SK-N-SH treated with all-trans-retinoic acid at 6 μM for 48 hours (cell line): ENCODE results near the gene DLG2.

Source experiments
- ATAC-seq: fragments of 200-7000 bp; cut with Tn5 transposase; 3 replicates; pipeline ENCODE4 v1.9.1; 2020; ENCODE audit warnings: mild to moderate bottlenecking, moderate library complexity
- ARNTL ChIP-seq: fragments of 450-650 bp; formaldehyde crosslinking; IDR thresholded peaks from 2 replicates; pipeline ENCODE4 v1.5.0; 2020; ENCODE audit warnings: low read depth, mild to moderate bottlenecking, moderate library complexity, borderline replicate concordance
- BACH2 ChIP-seq: fragments of 250-450 bp; sonication (Bioruptor Pico); IDR thresholded peaks from 2 replicates; pipeline ENCODE4 v1.9.0; 2021; ENCODE audit warnings: mild to moderate bottlenecking, borderline replicate concordance
- CSDC2 ChIP-seq: fragments of 250-450 bp; sonication (Bioruptor Pico); IDR thresholded peaks from 2 replicates; pipeline ENCODE4 v1.5.0; 2020; ENCODE audit warnings: mild to moderate bottlenecking, moderate library complexity
- ESRRG ChIP-seq: fragments of 250-450 bp; sonication (Bioruptor Pico); IDR thresholded peaks from 2 replicates; pipeline ENCODE4 v1.6.1; 2021; ENCODE audit warnings: mild to moderate bottlenecking
- GLIS3 ChIP-seq: fragments of 250-450 bp; sonication (Bioruptor Pico); IDR thresholded peaks from 2 replicates; pipeline ENCODE4 v1.5.0; 2020; ENCODE audit warnings: mild to moderate bottlenecking, moderate library complexity
- ISL1 ChIP-seq: fragments of 250-450 bp; sonication (Bioruptor Pico); IDR thresholded peaks from 2 replicates; pipeline ENCODE4 v2.1.2; 2022; ENCODE audit warnings: mild to moderate bottlenecking, moderate library complexity
- OSR1 ChIP-seq: fragments of 250-450 bp; sonication (Bioruptor Pico); IDR thresholded peaks from 2 replicates; pipeline ENCODE4 v1.8.0; 2022; ENCODE audit warnings: moderate library complexity, mild to moderate bottlenecking, inconsistent platforms
- RARB ChIP-seq: fragments of 250-450 bp; sonication (Bioruptor Pico); IDR thresholded peaks from 2 replicates; pipeline ENCODE4 v1.8.0; 2021; ENCODE audit warnings: mild to moderate bottlenecking, moderate library complexity
- SNAI2 ChIP-seq: fragments of 250-450 bp; sonication (Bioruptor Pico); IDR thresholded peaks from 2 replicates; pipeline ENCODE4 v1.5.0; 2020; ENCODE audit warnings: mild to moderate bottlenecking, moderate library complexity
- TCF4 ChIP-seq: fragments of 250-450 bp; sonication (Bioruptor Pico); IDR thresholded peaks from 2 replicates; pipeline ENCODE4 v1.8.0; 2021; ENCODE audit warnings: mild to moderate bottlenecking, moderate library complexity, borderline replicate concordance
- TOX ChIP-seq: fragments of 250-450 bp; sonication (Bioruptor Pico); IDR thresholded peaks from 2 replicates; pipeline ENCODE4 v1.8.0; 2021; ENCODE audit warnings: mild to moderate bottlenecking, moderate library complexity, borderline replicate concordance
- ZC3H10 ChIP-seq: fragments of 250-450 bp; sonication (Bioruptor Pico); IDR thresholded peaks from 2 replicates; pipeline ENCODE4 v1.5.1; 2021; ENCODE audit warnings: mild to moderate bottlenecking, moderate library complexity
- ZFP3 ChIP-seq: fragments of 250-450 bp; sonication (Bioruptor Pico); IDR thresholded peaks from 2 replicates; pipeline ENCODE4 v1.5.0; 2020; ENCODE audit warnings: mild to moderate bottlenecking, moderate library complexity
- ZFP30 ChIP-seq: fragments of 450-650 bp; formaldehyde crosslinking; IDR thresholded peaks from 2 replicates; pipeline ENCODE4 v1.5.0; 2022; ENCODE audit warnings: mild to moderate bottlenecking, moderate library complexity
- ZNF565 ChIP-seq: fragments of 450-650 bp; formaldehyde crosslinking; conservative IDR thresholded peaks from 2 replicates; pipeline ENCODE4 v1.5.0; 2020; ENCODE audit warnings: low read depth, mild to moderate bottlenecking, moderate library complexity
- ZNF70 ChIP-seq: fragments of 450-650 bp; formaldehyde crosslinking; IDR thresholded peaks from 2 replicates; pipeline ENCODE4 v1.5.0; 2020; ENCODE audit warnings: mild to moderate bottlenecking, moderate library complexity
- ZNF8 ChIP-seq: fragments of 450-650 bp; formaldehyde crosslinking; IDR thresholded peaks from 2 replicates; pipeline ENCODE4 v1.5.0; 2020; ENCODE audit warnings: mild to moderate bottlenecking, moderate library complexity
- TF ChIP-seq, protein P1 (sequence below): fragments of 250-450 bp; sonication (Bioruptor Pico); IDR thresholded peaks from 2 replicates; pipeline ENCODE4 v1.5.1; 2020; ENCODE audit warnings: low read depth, mild to moderate bottlenecking, moderate library complexity
- TF ChIP-seq, protein P2 (sequence below): fragments of 250-450 bp; sonication (Bioruptor Pico); IDR thresholded peaks from 2 replicates; pipeline ENCODE4 v1.5.0; 2020; ENCODE audit warnings: mild to moderate bottlenecking, moderate library complexity
- TF ChIP-seq, protein P3 (sequence below): fragments of 250-450 bp; sonication (Bioruptor Pico); IDR thresholded peaks from 2 replicates; pipeline ENCODE4 v1.5.1; 2021; ENCODE audit warnings: mild to moderate bottlenecking, moderate library complexity

Gene DLG2

DNA sequence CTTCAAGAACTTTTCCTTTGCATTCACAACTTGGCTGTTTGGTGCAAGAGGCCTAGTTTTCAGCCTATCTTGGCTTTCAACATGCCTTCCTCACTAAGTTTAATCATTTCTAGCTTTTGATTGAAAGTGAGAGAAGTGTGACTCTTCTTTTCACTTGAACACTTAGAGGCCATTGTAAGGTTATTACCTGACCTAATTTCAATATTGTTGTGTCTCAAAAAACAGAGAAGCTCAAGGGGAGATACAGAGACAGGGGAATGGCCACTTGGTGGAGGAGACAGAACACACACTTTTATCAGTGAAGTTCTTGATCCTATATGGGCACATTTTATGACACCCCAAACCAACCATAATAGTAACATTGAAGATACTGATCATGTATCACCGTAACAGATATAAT is 532.3 kb downstream of the DLG2 start:
- no peak for TF ChIP-seq BACH2 (CRISPR knock-in tag)
- no peak for TF ChIP-seq ESRRG (CRISPR knock-in tag)
- TF ChIP-seq, protein P1, sequence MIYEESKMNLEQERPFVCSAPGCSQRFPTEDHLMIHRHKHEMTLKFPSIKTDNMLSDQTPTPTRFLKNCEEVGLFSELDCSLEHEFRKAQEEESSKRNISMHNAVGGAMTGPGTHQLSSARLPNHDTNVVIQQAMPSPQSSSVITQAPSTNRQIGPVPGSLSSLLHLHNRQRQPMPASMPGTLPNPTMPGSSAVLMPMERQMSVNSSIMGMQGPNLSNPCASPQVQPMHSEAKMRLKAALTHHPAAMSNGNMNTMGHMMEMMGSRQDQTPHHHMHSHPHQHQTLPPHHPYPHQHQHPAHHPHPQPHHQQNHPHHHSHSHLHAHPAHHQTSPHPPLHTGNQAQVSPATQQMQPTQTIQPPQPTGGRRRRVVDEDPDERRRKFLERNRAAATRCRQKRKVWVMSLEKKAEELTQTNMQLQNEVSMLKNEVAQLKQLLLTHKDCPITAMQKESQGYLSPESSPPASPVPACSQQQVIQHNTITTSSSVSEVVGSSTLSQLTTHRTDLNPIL (CRISPR knock-in tag): no peak
- TF ChIP-seq, protein P2, sequence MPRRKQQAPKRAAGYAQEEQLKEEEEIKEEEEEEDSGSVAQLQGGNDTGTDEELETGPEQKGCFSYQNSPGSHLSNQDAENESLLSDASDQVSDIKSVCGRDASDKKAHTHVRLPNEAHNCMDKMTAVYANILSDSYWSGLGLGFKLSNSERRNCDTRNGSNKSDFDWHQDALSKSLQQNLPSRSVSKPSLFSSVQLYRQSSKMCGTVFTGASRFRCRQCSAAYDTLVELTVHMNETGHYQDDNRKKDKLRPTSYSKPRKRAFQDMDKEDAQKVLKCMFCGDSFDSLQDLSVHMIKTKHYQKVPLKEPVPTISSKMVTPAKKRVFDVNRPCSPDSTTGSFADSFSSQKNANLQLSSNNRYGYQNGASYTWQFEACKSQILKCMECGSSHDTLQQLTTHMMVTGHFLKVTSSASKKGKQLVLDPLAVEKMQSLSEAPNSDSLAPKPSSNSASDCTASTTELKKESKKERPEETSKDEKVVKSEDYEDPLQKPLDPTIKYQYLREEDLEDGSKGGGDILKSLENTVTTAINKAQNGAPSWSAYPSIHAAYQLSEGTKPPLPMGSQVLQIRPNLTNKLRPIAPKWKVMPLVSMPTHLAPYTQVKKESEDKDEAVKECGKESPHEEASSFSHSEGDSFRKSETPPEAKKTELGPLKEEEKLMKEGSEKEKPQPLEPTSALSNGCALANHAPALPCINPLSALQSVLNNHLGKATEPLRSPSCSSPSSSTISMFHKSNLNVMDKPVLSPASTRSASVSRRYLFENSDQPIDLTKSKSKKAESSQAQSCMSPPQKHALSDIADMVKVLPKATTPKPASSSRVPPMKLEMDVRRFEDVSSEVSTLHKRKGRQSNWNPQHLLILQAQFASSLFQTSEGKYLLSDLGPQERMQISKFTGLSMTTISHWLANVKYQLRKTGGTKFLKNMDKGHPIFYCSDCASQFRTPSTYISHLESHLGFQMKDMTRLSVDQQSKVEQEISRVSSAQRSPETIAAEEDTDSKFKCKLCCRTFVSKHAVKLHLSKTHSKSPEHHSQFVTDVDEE: no peak
- no peak for TF ChIP-seq ISL1 (CRISPR knock-in tag)
- TF ChIP-seq ZFP30 (CRISPR knock-in tag): no peak
- no peak for TF ChIP-seq RARB (CRISPR knock-in tag)
- no peak for TF ChIP-seq ZC3H10
- TF ChIP-seq ARNTL (CRISPR knock-in tag): no peak
- TF ChIP-seq OSR1 (CRISPR knock-in tag): no peak
- TF ChIP-seq GLIS3 (CRISPR knock-in tag): no peak
- TF ChIP-seq CSDC2 (CRISPR knock-in tag): no peak
- no peak for TF ChIP-seq ZNF565 (CRISPR knock-in tag)
- no peak for TF ChIP-seq ZNF8 (CRISPR knock-in tag)
- no peak for TF ChIP-seq SNAI2 (CRISPR knock-in tag)
- TF ChIP-seq, all 23 proteins: peak for 0
- ATAC-seq: no peak

DNA sequence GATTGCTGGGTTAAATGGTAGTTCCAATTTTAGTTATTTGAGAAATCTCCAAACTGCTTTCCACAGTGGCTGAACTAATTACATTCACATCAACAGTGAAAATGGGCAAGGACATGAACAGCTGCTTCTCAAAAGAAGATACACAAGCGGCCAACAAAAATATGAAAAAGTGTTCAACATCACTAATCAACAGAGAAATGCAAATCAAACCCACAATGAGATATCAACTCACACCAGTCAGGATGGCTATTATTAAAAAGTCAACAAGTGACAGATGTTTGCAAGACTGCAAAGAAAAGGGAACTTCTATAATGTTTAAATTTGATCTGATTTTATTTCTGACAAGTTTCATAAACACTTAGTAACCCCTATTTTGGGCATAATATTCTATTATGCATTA is 537.5 kb downstream of the DLG2 start:
- TF ChIP-seq GLIS3 (CRISPR knock-in tag) (no peak), ZFP30 (CRISPR knock-in tag) (no peak), ARNTL (CRISPR knock-in tag) (no peak), OSR1 (CRISPR knock-in tag) (no peak), ZNF70 (CRISPR knock-in tag) (no peak), BACH2 (CRISPR knock-in tag) (no peak), SNAI2 (CRISPR knock-in tag) (no peak), ISL1 (CRISPR knock-in tag) (no peak), ZC3H10 (no peak), TOX (CRISPR knock-in tag) (no peak), RARB (CRISPR knock-in tag) (no peak), ZFP3 (CRISPR knock-in tag) (no peak), TCF4 (CRISPR knock-in tag) (no peak), ZNF565 (CRISPR knock-in tag) (no peak)
- TF ChIP-seq, protein P2: no peak
- TF ChIP-seq, protein P3, sequence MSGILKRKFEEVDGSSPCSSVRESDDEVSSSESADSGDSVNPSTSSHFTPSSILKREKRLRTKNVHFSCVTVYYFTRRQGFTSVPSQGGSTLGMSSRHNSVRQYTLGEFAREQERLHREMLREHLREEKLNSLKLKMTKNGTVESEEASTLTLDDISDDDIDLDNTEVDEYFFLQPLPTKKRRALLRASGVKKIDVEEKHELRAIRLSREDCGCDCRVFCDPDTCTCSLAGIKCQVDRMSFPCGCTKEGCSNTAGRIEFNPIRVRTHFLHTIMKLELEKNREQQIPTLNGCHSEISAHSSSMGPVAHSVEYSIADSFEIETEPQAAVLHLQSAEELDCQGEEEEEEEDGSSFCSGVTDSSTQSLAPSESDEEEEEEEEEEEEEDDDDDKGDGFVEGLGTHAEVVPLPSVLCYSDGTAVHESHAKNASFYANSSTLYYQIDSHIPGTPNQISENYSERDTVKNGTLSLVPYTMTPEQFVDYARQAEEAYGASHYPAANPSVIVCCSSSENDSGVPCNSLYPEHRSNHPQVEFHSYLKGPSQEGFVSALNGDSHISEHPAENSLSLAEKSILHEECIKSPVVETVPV (CRISPR knock-in tag): no peak
- TF ChIP-seq, protein P1 (CRISPR knock-in tag): no peak
- no peak for ATAC-seq

DNA sequence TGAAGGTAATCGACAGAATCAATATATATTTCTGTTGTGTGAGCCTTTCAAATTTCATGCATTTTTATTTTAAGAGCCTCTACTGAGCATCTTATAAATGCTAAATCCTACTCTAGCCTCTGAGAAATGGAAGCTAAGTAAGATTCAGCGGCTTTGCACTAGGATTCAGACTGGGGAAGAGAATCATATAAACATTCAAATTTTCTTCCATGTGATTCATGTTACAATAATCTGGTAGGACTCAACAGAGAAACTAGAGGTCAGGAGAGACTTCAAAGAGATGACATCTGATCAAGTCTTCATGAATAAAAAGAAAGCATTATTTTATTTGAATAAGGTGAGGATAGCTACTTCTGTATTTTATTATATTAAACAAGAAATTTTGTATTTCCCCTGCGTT is 538.9 kb downstream of the DLG2 start:
- ATAC-seq: no peak

More for the DNA sequence above, 538.9 kb downstream of the DLG2 start:
- TF ChIP-seq, protein P2: no peak
- no peak for TF ChIP-seq ESRRG (CRISPR knock-in tag)
- TF ChIP-seq, all 23 proteins: peak for 0
